HepG2 (cell line): Measurements from ENCODE around the gene TSHZ2. TPM values are rescaled to one million over a fixed set of nuclear protein-coding genes. Genes with fewer than 3 reads are reported as not detected.

Source experiments
- ARHGAP35 ChIP-seq: sonication (generic); formaldehyde crosslinking; IDR thresholded peaks from 2 replicates; pipeline ENCODE4 v1.9.0; 2022; ENCODE audit warnings: mild to moderate bottlenecking, inconsistent platforms, moderate library complexity, missing genetic modification reagents, borderline replicate concordance
- FOXP1 ChIP-seq, 2 experiments: fragments of 450-650 bp in 1 of 2; IDR thresholded peaks; 2 replicates each; pipeline ENCODE4 v1.6.1; 2017 to 2018; ENCODE audit warnings: antibody characterized with exemption in 1 of 2
- HNRNPH1 ChIP-seq: fragments of 200-400 bp; formaldehyde crosslinking; optimal IDR thresholded peaks from 2 replicates; pipeline ENCODE3; 2017; ENCODE audit warnings: mild to moderate bottlenecking, low read depth, low read length
- KDM5B ChIP-seq: sonication (generic); formaldehyde crosslinking; IDR thresholded peaks from 2 replicates; pipeline ENCODE4 v1.4.0; 2020; ENCODE audit warnings: missing genetic modification reagents, mild to moderate bottlenecking, borderline replicate concordance
- KLF16 ChIP-seq, 2 experiments: sonication (generic) in 1 of 2; formaldehyde crosslinking in 1 of 2; IDR thresholded peaks; 2 replicates each; pipeline versions ENCODE4 v1.6.1 to v1.8.0; 2016 to 2023; ENCODE audit warnings: missing genetic modification reagents in 2 of 2, missing compliant biosample characterization in 1 of 2
- MXI1 ChIP-seq: IDR thresholded peaks from 3 replicates; pipeline ENCODE4 v1.6.1; 2012; ENCODE audit warnings: low read depth, low read length, inconsistent platforms, borderline replicate concordance
- NONO ChIP-seq, 2 experiments: fragments of 450-650 bp in 1 of 2; sonication (generic) in 1 of 2; formaldehyde crosslinking in 1 of 2; IDR thresholded peaks in 1 of 2; conservative IDR thresholded peaks in 1 of 2; 2 replicates each; pipeline versions ENCODE4 v1.6.1 to v1.8.0; 2017 to 2022; ENCODE audit warnings: mild to moderate bottlenecking in 1 of 2, missing genetic modification reagents in 1 of 2, moderate library complexity in 1 of 2
- NPAS2 ChIP-seq: sonication (generic); formaldehyde crosslinking; IDR thresholded peaks from 2 replicates; pipeline ENCODE4 v1.8.0; 2022; ENCODE audit warnings: mild to moderate bottlenecking, missing genetic modification reagents, borderline replicate concordance
- PAF1 ChIP-seq: IDR thresholded peaks from 2 replicates; pipeline ENCODE4 v1.6.1; 2016; ENCODE audit warnings: missing genetic modification reagents, missing compliant biosample characterization
- RARG ChIP-seq: sonication (generic); formaldehyde crosslinking; IDR thresholded peaks from 2 replicates; pipeline ENCODE4 v1.4.0; 2020; ENCODE audit warnings: low read depth, mild to moderate bottlenecking, missing genetic modification reagents
- RXRB ChIP-seq: IDR thresholded peaks from 2 replicates; pipeline ENCODE4 v1.6.1; 2016; ENCODE audit warnings: borderline replicate concordance, missing genetic modification reagents, missing compliant biosample characterization
- ZBTB25 ChIP-seq: IDR thresholded peaks from 2 replicates; pipeline ENCODE4 v1.6.1; 2018; ENCODE audit warnings: missing genetic modification reagents
- ZBTB49 ChIP-seq: sonication (generic); formaldehyde crosslinking; IDR thresholded peaks from 2 replicates; pipeline ENCODE4 v1.4.0; 2020; ENCODE audit warnings: missing genetic modification reagents, borderline replicate concordance
- ZFY ChIP-seq: sonication (generic); formaldehyde crosslinking; IDR thresholded peaks from 2 replicates; pipeline ENCODE4 v1.4.0; 2020; ENCODE audit warnings: missing genetic modification reagents
- ZKSCAN1 ChIP-seq: fragments of 150-350 bp; IDR thresholded peaks from 2 replicates; pipeline ENCODE4 v1.6.1; 2014; ENCODE audit warnings: low read length
- ZMAT5 ChIP-seq: sonication (generic); formaldehyde crosslinking; IDR thresholded peaks from 2 replicates; pipeline ENCODE4 v1.5.0; 2020; ENCODE audit warnings: mild to moderate bottlenecking, low read depth, missing genetic modification reagents, borderline replicate concordance
- ZMYM4 ChIP-seq: sonication (generic); formaldehyde crosslinking; IDR thresholded peaks from 2 replicates; pipeline ENCODE4 v1.8.1; 2023; ENCODE audit warnings: mild to moderate bottlenecking, missing genetic modification reagents
- ZNF343 ChIP-seq: sonication (generic); formaldehyde crosslinking; IDR thresholded peaks from 2 replicates; pipeline ENCODE4 v1.4.0; 2020; ENCODE audit warnings: mild to moderate bottlenecking, missing genetic modification reagents
- ZNF468 ChIP-seq: sonication (generic); formaldehyde crosslinking; IDR thresholded peaks from 2 replicates; pipeline ENCODE4 v1.8.0; 2022; ENCODE audit warnings: mild to moderate bottlenecking, moderate library complexity, missing genetic modification reagents
- ZNF546 ChIP-seq: sonication (generic); formaldehyde crosslinking; conservative IDR thresholded peaks from 2 replicates; pipeline ENCODE4 v1.8.1; 2023; ENCODE audit warnings: mild to moderate bottlenecking, missing genetic modification reagents
- ZNF556 ChIP-seq: sonication (generic); formaldehyde crosslinking; IDR thresholded peaks from 2 replicates; pipeline ENCODE4 v1.4.0; 2020; ENCODE audit warnings: mild to moderate bottlenecking, missing genetic modification reagents, borderline replicate concordance
- ZNF557 ChIP-seq: sonication (generic); formaldehyde crosslinking; IDR thresholded peaks from 2 replicates; pipeline ENCODE4 v1.4.0; 2020; ENCODE audit warnings: missing genetic modification reagents
- ZNF598 ChIP-seq: sonication (generic); formaldehyde crosslinking; IDR thresholded peaks from 2 replicates; pipeline ENCODE4 v1.5.1; 2020; ENCODE audit warnings: mild to moderate bottlenecking, missing genetic modification reagents, borderline replicate concordance
- ZNF614 ChIP-seq: IDR thresholded peaks from 2 replicates; pipeline ENCODE4 v1.6.1; 2018; ENCODE audit warnings: missing biosample characterization, missing genetic modification reagents, inconsistent platforms, borderline replicate concordance
- ZNF879 ChIP-seq: sonication (generic); formaldehyde crosslinking; IDR thresholded peaks from 2 replicates; pipeline ENCODE4 v1.8.1; 2023; ENCODE audit warnings: missing genetic modification reagents
- ZSCAN25 ChIP-seq: sonication (generic); formaldehyde crosslinking; IDR thresholded peaks from 2 replicates; pipeline ENCODE4 v1.8.0; 2022; ENCODE audit warnings: mild to moderate bottlenecking, missing genetic modification reagents
- polyA plus RNA-seq, 8 experiments: library from polyadenylated mRNA; depleted of rRNA in 3 of 8; stranded (reverse) in 7 of 8; unstranded in 1 of 8; fragments of >200 nt; fragmentation: Illumina TruSeq in 4 of 8; extraction: Trizol in 4 of 8; gene quantifications; 2 replicates each; pipeline versions ENCODE4 v1.2.1 to v1.2.3, GENCODE V29; 2011 to 2016; ENCODE audit warnings: low read depth in 4 of 8, missing spikeins in 1 of 8, mixed read lengths in 1 of 8; ENCODE audit not compliant: insufficient read depth in 1 of 8
- total RNA-seq, 5 experiments: library from RNA; depleted of rRNA; stranded (reverse); fragments of >200 nt; fragmentation: Illumina TruSeq; extraction: Trizol; gene quantifications; 2 replicates each; pipeline ENCODE4 v1.2.3, GENCODE V29; 2016; ENCODE audit warnings: low read depth in 1 of 5

TSHZ2 gene
- total and polyA plus RNA-seq, 2 of the 13 experiments (the other 11 are each of a cell fraction or from before 2014, with no cell fraction given): 0.01 TPM; not detected in 1

- TF ChIP-seq ZNF546 (CRISPR knock-in tag) (no peak), ZBTB25 (CRISPR knock-in tag) (peak; percentile 89), ARHGAP35 (CRISPR knock-in tag) (no peak), KDM5B (CRISPR knock-in tag) (no peak), ZSCAN25 (CRISPR knock-in tag) (peak; percentile 68; the same call in 1 of the 2 replicates), RARG (no peak), ZMAT5 (no peak), ZNF879 (CRISPR knock-in tag) (no peak), ZNF598 (no peak; the same call in 1 of the 2 replicates), ZNF343 (CRISPR knock-in tag) (no peak), ZNF614 (CRISPR knock-in tag) (peak; percentile 96), ZNF556 (CRISPR knock-in tag) (0 out of 2 replicates have a peak, but pooled peaks have one; percentile 16), ZNF468 (no peak), MXI1 (peak; percentile 37; the same call in 1 of the 3 replicates), KLF16 (CRISPR knock-in tag; IDR thresholded peaks at IDR 0.05) (no peak; a peak in 1 of 4 replicates), NPAS2 (CRISPR knock-in tag) (no peak), ZBTB49 (0 out of 2 replicates have a peak, but pooled peaks have one; percentile 70), PAF1 (no peak), RXRB (CRISPR knock-in tag) (peak; percentile 96), ZNF557 (peak; percentile 93), NONO (IDR thresholded peaks at IDR 0.05) (no peak), NONO (CRISPR knock-in tag; conservative IDR thresholded peaks at IDR 0.05) (peak; percentile 52), FOXP1 (IDR thresholded peaks at IDR 0.05) (peak; percentile 94), FOXP1 (CRISPR knock-in tag; IDR thresholded peaks at IDR 0.05) (peak; percentile 97), ZFY (0 out of 2 replicates have a peak, but pooled peaks have one; percentile 45), ZMYM4 (CRISPR knock-in tag) (peak; percentile 91), ZKSCAN1 (no peak), HNRNPH1 (no peak)
Observed at GRCh38 chr20:53080969-53081871, 109.1 kb downstream of the TSHZ2 start (continued).
